K562 (cell line): ENCODE data around the gene MCC. TPM values are rescaled to one million over a fixed set of nuclear protein-coding genes. Genes with fewer than 3 reads are reported as not detected.

Source experiments
- ATF3 ChIP-seq, 2 experiments: fragments of 450-650 bp in 1 of 2; sonication (generic) in 1 of 2; formaldehyde crosslinking in 1 of 2; IDR thresholded peaks in 1 of 2; conservative IDR thresholded peaks in 1 of 2; 2 replicates each; pipeline versions ENCODE4 v1.6.1 to v1.8.1; 2016 to 2023; ENCODE audit warnings: mild to moderate bottlenecking in 2 of 2, moderate library complexity in 2 of 2, inconsistent platforms in 1 of 2, missing genetic modification reagents in 1 of 2
- CREM ChIP-seq: IDR thresholded peaks from 2 replicates; pipeline ENCODE4 v1.6.1; 2014; ENCODE audit warnings: antibody characterized with exemption, low read depth
- GATAD2A ChIP-seq: fragments of 450-650 bp; IDR thresholded peaks from 2 replicates; pipeline ENCODE4 v1.6.1; 2017
- KLF6 ChIP-seq: fragments of 250-450 bp; sonication (Bioruptor Pico); IDR thresholded peaks from 2 replicates; pipeline ENCODE4 v1.4.0; 2020; ENCODE audit warnings: mild to moderate bottlenecking, moderate library complexity, borderline replicate concordance
- NFXL1 ChIP-seq: fragments of 450-650 bp; formaldehyde crosslinking; IDR thresholded peaks from 2 replicates; pipeline ENCODE4 v1.4.0; 2021; ENCODE audit warnings: mild to moderate bottlenecking
- PTRF ChIP-seq: fragments of 450-650 bp; IDR thresholded peaks from 2 replicates; pipeline ENCODE4 v1.6.1; 2016; ENCODE audit warnings: mild to moderate bottlenecking, missing genetic modification characterization, missing compliant biosample characterization
- TOE1 ChIP-seq, 2 experiments: fragments of 450-650 bp in 1 of 2; sonication (generic) in 1 of 2; formaldehyde crosslinking in 1 of 2; IDR thresholded peaks; 2 replicates each; pipeline versions ENCODE4 v1.7.1 to v1.8.0; 2016 to 2022; ENCODE audit warnings: borderline replicate concordance in 2 of 2, mild to moderate bottlenecking in 2 of 2, antibody characterized with exemption in 1 of 2, inconsistent platforms in 1 of 2, low read depth in 1 of 2, missing genetic modification reagents in 1 of 2, moderate library complexity in 1 of 2
- ZNF408 ChIP-seq: fragments of 250-450 bp; sonication (Bioruptor Pico); IDR thresholded peaks from 2 replicates; pipeline ENCODE4 v1.4.0; 2020; ENCODE audit warnings: low read depth, mild to moderate bottlenecking, moderate library complexity
- ZNF77 ChIP-seq: fragments of 250-450 bp; sonication (Bioruptor Pico); IDR thresholded peaks from 2 replicates; pipeline ENCODE4 v1.5.0; 2020
- ZNF79 ChIP-seq: fragments of 250-450 bp; sonication (Bioruptor Pico); IDR thresholded peaks from 2 replicates; pipeline ENCODE4 v1.4.0; 2020; ENCODE audit warnings: low read depth, mild to moderate bottlenecking, moderate library complexity
- polyA plus RNA-seq, 8 experiments: library from polyadenylated mRNA; depleted of rRNA in 4 of 8; stranded (reverse) in 5 of 8; unstranded in 3 of 8; fragments of >200 nt; fragmentation: Nextera tagmentation in 2 of 8; fragmentation: Illumina TruSeq in 1 of 8; extraction: Ambion mirVana in 2 of 8; extraction: Trizol in 1 of 8; gene quantifications; 2 replicates each; pipeline versions ENCODE4 v1.2.1 to v1.2.3, GENCODE V29; 2011 to 2014; ENCODE audit warnings: inconsistent platforms in 1 of 8, missing spikeins in 1 of 8
- total RNA-seq, 7 experiments: library from RNA; depleted of rRNA in 6 of 7; stranded (reverse); fragments of >200 nt in 6 of 7; fragmentation: Illumina TruSeq in 2 of 7; extraction: Trizol in 2 of 7; gene quantifications; 2 replicates each; pipeline versions ENCODE4 v1.2.1 to v1.2.3, GENCODE V29; 2011 to 2021; ENCODE audit warnings: low replicate concordance in 1 of 7
- TF ChIP-seq, protein P1 (sequence below): fragments of 450-650 bp; IDR thresholded peaks from 2 replicates; pipeline ENCODE4 v1.6.1; 2017; ENCODE audit warnings: antibody characterized with exemption

Gene MCC
- total and polyA plus RNA-seq, 9 of the 15 experiments (the other 6 are each of a cell fraction or from before 2014, with no cell fraction given): 0.04 to 0.24 (median 0.06) TPM; not detected in 1

- TF ChIP-seq NFXL1 (CRISPR knock-in tag) (no peak), ZNF79 (CRISPR knock-in tag) (no peak), KLF6 (no peak), GATAD2A (no peak; the same call in 1 of the 2 replicates), CREM (peak; percentile 44), PTRF (no peak), TOE1 (IDR thresholded peaks at IDR 0.05; ENCODE audit: borderline replicate concordance) (peak; percentile 68), TOE1 (CRISPR knock-in tag; IDR thresholded peaks at IDR 0.05; ENCODE audit: borderline replicate concordance, low read depth) (no peak), ZNF77 (CRISPR knock-in tag) (no peak), ZNF408 (CRISPR knock-in tag) (no peak), ATF3 (IDR thresholded peaks at IDR 0.05) (no peak), ATF3 (CRISPR knock-in tag; conservative IDR thresholded peaks at IDR 0.05) (no peak)
- TF ChIP-seq, protein P1, sequence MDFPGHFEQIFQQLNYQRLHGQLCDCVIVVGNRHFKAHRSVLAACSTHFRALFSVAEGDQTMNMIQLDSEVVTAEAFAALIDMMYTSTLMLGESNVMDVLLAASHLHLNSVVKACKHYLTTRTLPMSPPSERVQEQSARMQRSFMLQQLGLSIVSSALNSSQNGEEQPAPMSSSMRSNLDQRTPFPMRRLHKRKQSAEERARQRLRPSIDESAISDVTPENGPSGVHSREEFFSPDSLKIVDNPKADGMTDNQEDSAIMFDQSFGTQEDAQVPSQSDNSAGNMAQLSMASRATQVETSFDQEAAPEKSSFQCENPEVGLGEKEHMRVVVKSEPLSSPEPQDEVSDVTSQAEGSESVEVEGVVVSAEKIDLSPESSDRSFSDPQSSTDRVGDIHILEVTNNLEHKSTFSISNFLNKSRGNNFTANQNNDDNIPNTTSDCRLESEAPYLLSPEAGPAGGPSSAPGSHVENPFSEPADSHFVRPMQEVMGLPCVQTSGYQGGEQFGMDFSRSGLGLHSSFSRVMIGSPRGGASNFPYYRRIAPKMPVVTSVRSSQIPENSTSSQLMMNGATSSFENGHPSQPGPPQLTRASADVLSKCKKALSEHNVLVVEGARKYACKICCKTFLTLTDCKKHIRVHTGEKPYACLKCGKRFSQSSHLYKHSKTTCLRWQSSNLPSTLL: no peak
These were observed 511.6 kb downstream of the MCC start, which contains the start of gene DCP2 (continued) for GRCh38 chr5:112976432-112977309.
